ENCODE measurements around the gene DNM1.

DNA sequence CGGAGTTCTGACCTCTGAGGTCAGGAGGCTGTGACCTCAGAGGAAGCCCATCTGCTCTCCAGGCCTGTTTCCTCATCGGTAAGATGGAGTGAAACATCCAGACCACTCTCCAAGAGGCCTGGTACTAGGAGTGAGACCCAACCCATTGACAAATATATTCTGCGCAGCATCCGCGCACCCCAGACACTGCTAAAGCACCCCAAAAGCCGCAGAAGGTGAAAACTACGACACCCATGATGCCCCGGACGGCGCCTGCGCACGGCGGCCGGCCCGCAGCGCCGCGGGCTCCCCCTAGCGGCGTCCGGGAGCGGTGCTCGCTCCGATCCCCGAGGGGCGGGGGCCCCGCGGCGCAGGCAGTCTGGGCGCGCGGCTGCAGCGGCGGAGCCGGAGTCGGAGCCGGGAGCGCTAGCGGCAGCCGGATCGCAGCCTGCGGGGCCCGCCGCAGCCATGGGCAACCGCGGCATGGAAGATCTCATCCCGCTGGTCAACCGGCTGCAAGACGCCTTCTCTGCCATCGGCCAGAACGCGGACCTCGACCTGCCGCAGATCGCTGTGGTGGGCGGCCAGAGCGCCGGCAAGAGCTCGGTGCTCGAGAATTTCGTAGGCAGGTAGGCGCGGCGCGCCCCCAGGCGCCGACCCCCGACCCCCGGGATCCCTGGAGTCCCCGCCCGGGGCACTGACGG lies at the start of gene DNM1:
- TF ChIP-seq EP300 (IDR thresholded peaks at IDR 0.05; ENCODE audit: borderline replicate concordance in 1 of 2, low read depth in 1 of 2, low read length in 1 of 2), result no peak
- TF ChIP-seq, protein P1, sequence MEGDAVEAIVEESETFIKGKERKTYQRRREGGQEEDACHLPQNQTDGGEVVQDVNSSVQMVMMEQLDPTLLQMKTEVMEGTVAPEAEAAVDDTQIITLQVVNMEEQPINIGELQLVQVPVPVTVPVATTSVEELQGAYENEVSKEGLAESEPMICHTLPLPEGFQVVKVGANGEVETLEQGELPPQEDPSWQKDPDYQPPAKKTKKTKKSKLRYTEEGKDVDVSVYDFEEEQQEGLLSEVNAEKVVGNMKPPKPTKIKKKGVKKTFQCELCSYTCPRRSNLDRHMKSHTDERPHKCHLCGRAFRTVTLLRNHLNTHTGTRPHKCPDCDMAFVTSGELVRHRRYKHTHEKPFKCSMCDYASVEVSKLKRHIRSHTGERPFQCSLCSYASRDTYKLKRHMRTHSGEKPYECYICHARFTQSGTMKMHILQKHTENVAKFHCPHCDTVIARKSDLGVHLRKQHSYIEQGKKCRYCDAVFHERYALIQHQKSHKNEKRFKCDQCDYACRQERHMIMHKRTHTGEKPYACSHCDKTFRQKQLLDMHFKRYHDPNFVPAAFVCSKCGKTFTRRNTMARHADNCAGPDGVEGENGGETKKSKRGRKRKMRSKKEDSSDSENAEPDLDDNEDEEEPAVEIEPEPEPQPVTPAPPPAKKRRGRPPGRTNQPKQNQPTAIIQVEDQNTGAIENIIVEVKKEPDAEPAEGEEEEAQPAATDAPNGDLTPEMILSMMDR (IDR thresholded peaks at IDR 0.05), result peak; percentile 63

All from SK-N-SH (cell line).